ENCODE measurements around the gene HKDC1. TPM values are rescaled to one million over a fixed set of nuclear protein-coding genes. Genes with fewer than 3 reads are reported as not detected.
A peak's percentile ranks its signal among the peaks of the same experiment; 100 is the strongest.

Gene HKDC1
- total RNA-seq, 4 donors from 2014 or later, result 0.18 TPM; not detected in 3

DNA sequence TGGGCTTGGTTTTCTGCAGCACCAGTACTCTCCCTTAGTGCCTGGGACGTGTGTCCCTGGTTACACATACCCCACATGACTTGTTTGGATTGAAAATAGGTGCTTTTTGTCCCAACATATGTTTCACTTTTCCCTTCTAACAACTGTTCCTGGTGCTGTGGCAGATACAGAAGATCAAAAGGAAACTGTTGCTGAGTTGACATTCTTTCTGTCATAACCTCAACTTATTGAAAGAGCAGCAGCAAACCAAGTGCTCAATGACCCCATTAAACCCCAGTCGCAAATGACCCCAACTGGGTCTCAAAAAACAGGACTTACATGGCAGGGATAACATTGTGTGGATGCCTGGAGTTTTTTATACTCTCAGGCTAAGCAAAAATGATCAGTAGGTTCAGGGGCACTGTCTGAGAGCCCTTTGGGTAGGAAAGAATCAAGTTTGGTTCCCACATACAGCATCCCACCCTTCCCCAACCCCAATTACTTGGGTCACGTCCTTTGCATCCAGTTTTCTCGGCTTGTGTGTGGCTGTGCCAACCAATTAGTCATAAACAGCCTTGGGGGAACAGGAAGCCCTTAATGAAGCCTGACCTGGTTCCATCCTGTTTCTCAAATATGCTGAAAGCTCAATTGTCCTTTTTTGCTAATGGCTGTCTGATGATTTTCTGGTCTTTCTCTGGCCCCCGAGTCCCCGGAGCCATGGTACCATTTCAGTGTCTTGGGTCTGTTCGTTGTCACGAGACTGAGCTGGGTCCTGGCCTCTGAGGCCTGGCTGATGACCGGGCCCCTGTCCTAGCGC lies 4.9 kb downstream of the HKDC1 start:
- TF ChIP-seq POLR2A (IDR thresholded peaks at IDR 0.05), result no peak
- TF ChIP-seq, protein P1, sequence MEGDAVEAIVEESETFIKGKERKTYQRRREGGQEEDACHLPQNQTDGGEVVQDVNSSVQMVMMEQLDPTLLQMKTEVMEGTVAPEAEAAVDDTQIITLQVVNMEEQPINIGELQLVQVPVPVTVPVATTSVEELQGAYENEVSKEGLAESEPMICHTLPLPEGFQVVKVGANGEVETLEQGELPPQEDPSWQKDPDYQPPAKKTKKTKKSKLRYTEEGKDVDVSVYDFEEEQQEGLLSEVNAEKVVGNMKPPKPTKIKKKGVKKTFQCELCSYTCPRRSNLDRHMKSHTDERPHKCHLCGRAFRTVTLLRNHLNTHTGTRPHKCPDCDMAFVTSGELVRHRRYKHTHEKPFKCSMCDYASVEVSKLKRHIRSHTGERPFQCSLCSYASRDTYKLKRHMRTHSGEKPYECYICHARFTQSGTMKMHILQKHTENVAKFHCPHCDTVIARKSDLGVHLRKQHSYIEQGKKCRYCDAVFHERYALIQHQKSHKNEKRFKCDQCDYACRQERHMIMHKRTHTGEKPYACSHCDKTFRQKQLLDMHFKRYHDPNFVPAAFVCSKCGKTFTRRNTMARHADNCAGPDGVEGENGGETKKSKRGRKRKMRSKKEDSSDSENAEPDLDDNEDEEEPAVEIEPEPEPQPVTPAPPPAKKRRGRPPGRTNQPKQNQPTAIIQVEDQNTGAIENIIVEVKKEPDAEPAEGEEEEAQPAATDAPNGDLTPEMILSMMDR (IDR thresholded peaks at IDR 0.05 in 4 of 5, conservative IDR thresholded peaks at IDR 0.05 in 1 of 5), result no peak
- no peaks in the 10 kb centered on the region for H3K4me1 ChIP-seq
- H3K27ac ChIP-seq, result no peak overlapping the region
- no peaks in the 10 kb centered on the region for H3K27me3 ChIP-seq
- DNase-seq, result no peak
- in situ Hi-C loops (cut with MboI; ENCODE audit: low sequenced_read_pairs in 4 of 4) (loop anchor here (25.0 kb wide), 2 partner anchors 287 to 412 kb away; partner anchors contain the start of gene FAM241B (in 2 of the 4)), intact Hi-C loops (cut with DNase I; ENCODE audit: low total_unique reads) (no loop called here)
- no peaks in the 10 kb centered on the region for H3K36me3 ChIP-seq
- H3K4me3 ChIP-seq, result no peak overlapping the region
- peak in 1 of 2 donors; percentile 41 for ATAC-seq
- H3K9me3 ChIP-seq, result no peaks in the 10 kb centered on the region

DNA sequence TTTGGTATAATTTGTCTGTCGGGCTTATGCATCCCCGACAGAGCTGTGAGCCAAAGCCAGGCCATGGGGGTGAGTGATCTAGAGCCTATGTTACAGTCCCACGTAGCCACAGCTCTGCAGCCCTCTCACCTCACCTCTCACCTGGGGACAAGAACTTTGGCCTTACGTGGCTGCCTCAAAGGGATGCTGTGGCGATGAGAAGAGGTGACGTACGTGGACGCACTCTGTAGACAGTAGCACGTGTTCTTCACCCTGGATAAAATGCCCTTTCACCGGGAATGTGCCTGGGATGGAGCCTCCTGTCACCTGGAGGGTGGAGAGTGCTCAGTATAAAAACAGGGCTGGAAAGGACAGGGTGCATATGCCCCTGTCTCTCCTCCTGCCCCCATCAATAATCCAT lies 5.5 kb downstream of the HKDC1 start:
- no peak for TF ChIP-seq POLR2A (IDR thresholded peaks at IDR 0.05)
- TF ChIP-seq, protein P1 (IDR thresholded peaks at IDR 0.05 in 4 of 5, conservative IDR thresholded peaks at IDR 0.05 in 1 of 5), result no peak
- no peak overlapping the region for H3K4me3 ChIP-seq
- no peaks in the 10 kb centered on the region for H3K27me3 ChIP-seq
- intact Hi-C loops (cut with DNase I; ENCODE audit: low total_unique reads), result no loop called here
- H3K4me1 ChIP-seq, result no peaks in the 10 kb centered on the region
- ATAC-seq (no peak), DNase-seq (no peak)
- no peak overlapping the region for H3K27ac ChIP-seq
- H3K36me3 ChIP-seq, result no peaks in the 10 kb centered on the region
- in situ Hi-C loops (cut with MboI; ENCODE audit: low sequenced_read_pairs in 4 of 4), result loop anchor here (25.0 kb wide), 2 partner anchors 287 to 412 kb away; partner anchors contain the start of gene FAM241B (in 2 of the 4)
- no peaks in the 10 kb centered on the region for H3K9me3 ChIP-seq

DNA sequence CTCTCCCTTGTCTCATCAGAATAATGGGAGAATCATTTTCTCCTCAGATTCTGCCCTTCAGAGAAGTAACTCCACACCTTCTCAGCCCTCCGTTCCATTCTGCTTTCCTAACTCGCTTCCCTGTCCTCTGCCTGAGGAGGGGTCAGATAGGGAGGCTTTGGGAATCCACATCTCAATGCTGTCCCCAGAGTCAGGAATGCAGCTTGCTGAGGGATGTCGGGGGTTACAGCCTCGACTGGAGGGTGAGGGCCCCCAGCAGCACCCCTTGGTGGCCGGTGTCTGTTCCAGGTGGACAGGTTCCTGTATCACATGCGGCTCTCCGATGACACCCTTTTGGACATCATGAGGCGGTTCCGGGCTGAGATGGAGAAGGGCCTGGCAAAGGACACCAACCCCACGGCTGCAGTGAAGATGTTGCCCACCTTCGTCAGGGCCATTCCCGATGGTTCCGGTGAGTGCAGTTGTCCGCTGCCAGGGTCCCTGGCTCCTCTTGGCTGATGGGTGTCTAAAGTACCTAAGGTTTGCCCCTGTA lies 6.9 kb downstream of the HKDC1 start:
- H3K27me3 ChIP-seq, result no peaks in the 10 kb centered on the region
- in situ Hi-C loops (cut with MboI; ENCODE audit: low sequenced_read_pairs in 4 of 4), result loop anchor here (25.0 kb wide), 2 partner anchors 285 to 410 kb away; partner anchors contain the start of gene FAM241B (in 2 of the 4)
- intact Hi-C loops (cut with DNase I; ENCODE audit: low total_unique reads), result no loop called here
- no peak overlapping the region for H3K4me3 ChIP-seq
- ATAC-seq (no peak), DNase-seq (no peak)
- H3K4me1 ChIP-seq, result no peaks in the 10 kb centered on the region
- no peak overlapping the region for H3K27ac ChIP-seq
- H3K36me3 ChIP-seq, result no peaks in the 10 kb centered on the region
- no peaks in the 10 kb centered on the region for H3K9me3 ChIP-seq
- TF ChIP-seq, protein P1 (IDR thresholded peaks at IDR 0.05 in 4 of 5, conservative IDR thresholded peaks at IDR 0.05 in 1 of 5), result no peak
- TF ChIP-seq POLR2A (IDR thresholded peaks at IDR 0.05), result no peak

DNA sequence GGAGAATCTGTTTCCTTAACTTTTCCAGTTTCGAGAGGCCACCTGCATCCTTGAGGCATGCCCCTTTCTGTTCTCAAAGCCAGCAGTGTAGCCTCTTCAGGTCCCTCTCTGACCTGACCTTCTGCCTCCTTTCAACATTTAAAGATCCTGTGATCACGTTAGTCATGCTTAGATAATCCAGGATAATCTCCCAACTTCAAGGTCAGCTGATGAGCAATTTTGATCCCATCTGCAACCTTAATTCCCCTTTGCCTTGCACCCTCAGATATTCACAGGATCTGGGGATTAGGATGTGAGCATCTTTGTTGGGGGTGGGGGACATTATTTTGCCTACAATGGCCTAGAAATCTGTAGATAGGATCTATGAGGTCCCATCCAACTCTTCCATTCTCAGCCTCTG lies 8.0 kb downstream of the HKDC1 start:
- Histone ChIP-seq H3K27me3 (no peaks in the 10 kb centered on the region), H3K27ac (no peak overlapping the region), H3K36me3 (no peaks in the 10 kb centered on the region), H3K4me3 (no peak overlapping the region), H3K4me1 (no peaks in the 10 kb centered on the region), H3K9me3 (no peaks in the 10 kb centered on the region)
- in situ Hi-C loops (cut with MboI; ENCODE audit: low sequenced_read_pairs in 4 of 4) (loop anchor here (25.0 kb wide), 2 partner anchors 284 to 409 kb away; partner anchors contain the start of gene FAM241B (in 2 of the 4)), intact Hi-C loops (cut with DNase I; ENCODE audit: low total_unique reads) (no loop called here)
- no peak for TF ChIP-seq POLR2A (IDR thresholded peaks at IDR 0.05)
- TF ChIP-seq, protein P1 (IDR thresholded peaks at IDR 0.05 in 4 of 5, conservative IDR thresholded peaks at IDR 0.05 in 1 of 5), result no peak
- ATAC-seq (no peak), DNase-seq (no peak)
